ENCODE measurements around the gene LRRC8B. TPM values are rescaled to one million over a fixed set of nuclear protein-coding genes. Genes with fewer than 3 reads are reported as not detected.

Gene LRRC8B
- total and polyA plus RNA-seq, 2 of the 13 experiments (the other 11 are each of a cell fraction or from before 2014, with no cell fraction given): 4.9 to 7.6 TPM

- no peak overlapping the region for H2AFZ ChIP-seq (ENCODE audit: low read length)
- H3K4me2 ChIP-seq (ENCODE audit: low read depth, low read length): no peak overlapping the region
- WGBS (ENCODE audit: low lambda C conversion rate): 92% methylated on average over 2 of the region's 2 CpGs
- TF ChIP-seq TAF1 (CRISPR knock-in tag; IDR thresholded peaks at IDR 0.05) (no peak), ZNF446 (CRISPR knock-in tag; IDR thresholded peaks at IDR 0.05) (no peak), NFKBIZ (CRISPR knock-in tag; IDR thresholded peaks at IDR 0.05) (no peak)
- H3K36me3 ChIP-seq (replicated peaks in 1 of 2; ENCODE audit: control insufficient read depth in 1 of 2, insufficient read depth in 2 of 2, low read length in 2 of 2): peaks cover 0 to 2% of the 10 kb centered on the region in 2 experiments; a peak in 2 of 5 replicates
- H3K27ac ChIP-seq (ENCODE audit: extremely low read length, insufficient read depth, low read length): no peak overlapping the region
- no TSS peak for BruUV-seq (replicated peaks)
- CTCF ChIA-PET (ENCODE audit: low intra/inter-chr PET ratio, low total read pairs): no interaction called here
- POLR2A ChIA-PET: interaction anchor here (0.5 to 1.0 kb wide), 2 partner anchors 28 to 36 kb away, joined by 3 read pairs; partner anchors contain the start of gene LRRC8B
- no peak overlapping the region for H3K9ac ChIP-seq (ENCODE audit: insufficient read depth, low read depth, low read length)
- FAIRE-seq: no peak
- ATAC-seq: no peak
- H3K4me1 ChIP-seq (ENCODE audit: insufficient read depth, low read length): 0 out of 2 replicates have a peak, but pooled peaks cover 16% of the 10 kb centered on the region
- H3K27me3 ChIP-seq (ENCODE audit: control insufficient read depth in 1 of 2, insufficient read depth in 2 of 2, low read length in 2 of 2): no peaks in the 10 kb centered on the region
- no peak overlapping the region for H3K4me3 ChIP-seq (replicated peaks in 1 of 3; ENCODE audit: insufficient read depth in 1 of 3, low read depth in 2 of 3, low read length in 3 of 3)
- intact Hi-C loops (cut with micrococcal nuclease; ENCODE audit: unreplicated experiment) (no loop called here), in situ Hi-C loops (cut with HindIII; ENCODE audit: extremely low pct_ligation_motif_present, low pct_unique_long_range_greater_than_20kb) (no loop called here)
- DNase-seq (ENCODE audit: low spot score): no peak
- no peaks in the 10 kb centered on the region for H3K79me2 ChIP-seq (ENCODE audit: insufficient read depth, low read length)
- no peaks in the 10 kb centered on the region for H3K9me3 ChIP-seq (ENCODE audit: low read length)
- no peaks in the 10 kb centered on the region for H4K20me1 ChIP-seq (ENCODE audit: insufficient read depth, low read length)
Measured at GRCh38 chr1:89552471-89553081, 27.9 kb downstream of the LRRC8B start.

GRCh38 chr1:89553157-89553556, 28.5 kb downstream of the LRRC8B start:
- ChIA-PET POLR2A (no interaction called here), CTCF (ENCODE audit: low intra/inter-chr PET ratio, low total read pairs) (no interaction called here)
- BruUV-seq (replicated peaks): no TSS peak
- Histone ChIP-seq H3K27me3 (ENCODE audit: control insufficient read depth in 1 of 2, insufficient read depth in 2 of 2, low read length in 2 of 2) (no peaks in the 10 kb centered on the region), H3K79me2 (ENCODE audit: insufficient read depth, low read length) (no peaks in the 10 kb centered on the region), H3K27ac (ENCODE audit: extremely low read length, insufficient read depth, low read length) (no peak overlapping the region), H3K9me3 (ENCODE audit: low read length) (no peaks in the 10 kb centered on the region), H3K4me2 (ENCODE audit: low read depth, low read length) (no peak overlapping the region), H3K4me1 (ENCODE audit: insufficient read depth, low read length) (0 out of 2 replicates have a peak, but pooled peaks cover 16% of the 10 kb centered on the region), H4K20me1 (ENCODE audit: insufficient read depth, low read length) (no peaks in the 10 kb centered on the region), H2AFZ (ENCODE audit: low read length) (no peak overlapping the region), H3K4me3 (replicated peaks in 1 of 3; ENCODE audit: insufficient read depth in 1 of 3, low read depth in 2 of 3, low read length in 3 of 3) (no peak overlapping the region), H3K36me3 (replicated peaks in 1 of 2; ENCODE audit: control insufficient read depth in 1 of 2, insufficient read depth in 2 of 2, low read length in 2 of 2) (peaks cover 0 to 2% of the 10 kb centered on the region in 2 experiments; a peak in 2 of 5 replicates), H3K9ac (ENCODE audit: insufficient read depth, low read depth, low read length) (no peak overlapping the region)
- in situ Hi-C loops (cut with HindIII; ENCODE audit: extremely low pct_ligation_motif_present, low pct_unique_long_range_greater_than_20kb): no loop called here
- 95% methylated on average over 1 of the region's 1 CpG for WGBS (ENCODE audit: low lambda C conversion rate)
- intact Hi-C loops (cut with micrococcal nuclease; ENCODE audit: unreplicated experiment): no loop called here
- ATAC-seq: no peak
- DNase-seq (ENCODE audit: low spot score): no peak
- no peak for FAIRE-seq
- TF ChIP-seq NCOR1 (IDR thresholded peaks at IDR 0.05; ENCODE audit: borderline replicate concordance, low read length) (no peak), AGO1 (IDR thresholded peaks at IDR 0.05; ENCODE audit: low read depth, low read length, poor library complexity, severe bottlenecking) (no peak), ZSCAN21 (CRISPR knock-in tag; IDR thresholded peaks at IDR 0.05; ENCODE audit: borderline replicate concordance) (no peak), MTA3 (CRISPR knock-in tag; IDR thresholded peaks at IDR 0.05) (no peak), LCORL (IDR thresholded peaks at IDR 0.05) (no peak), LCORL (CRISPR knock-in tag; IDR thresholded peaks at IDR 0.05) (no peak), ZNF567 (CRISPR knock-in tag; IDR thresholded peaks at IDR 0.05; ENCODE audit: borderline replicate concordance) (no peak), FIP1L1 (IDR thresholded peaks at IDR 0.05; ENCODE audit: borderline replicate concordance, insufficient read depth, low read depth, low read length) (no peak), ZNF737 (CRISPR knock-in tag; IDR thresholded peaks at IDR 0.05; ENCODE audit: borderline replicate concordance) (no peak), AKNA (CRISPR knock-in tag; IDR thresholded peaks at IDR 0.05; ENCODE audit: borderline replicate concordance) (no peak), HNRNPLL (IDR thresholded peaks at IDR 0.05; ENCODE audit: low read depth, low read length, poor library complexity, severe bottlenecking) (no peak)
